ENCODE results near the gene LYAR. TPM values are rescaled to one million over a fixed set of nuclear protein-coding genes. Genes with fewer than 3 reads are reported as not detected.

The LYAR gene
- 4.7 TPM for total RNA-seq

GRCh38 chr4:4289941-4290850 is at the start of gene LYAR, which contains the start of gene ZBTB49:
TSS of gene LYAR (minus strand) at chr4:4290154. CDS start at chr4:4283742, 6,412 bp downstream.
TSS of gene ZBTB49 (plus strand) at chr4:4290251. CDS start at chr4:4299946, 9,695 bp downstream.
- Histone ChIP-seq H3K27me3 (no peaks in the 10 kb centered on the region), H3K4me3 (peak within 1 kb of the TSS; percentile 83 to 95), H3K9me3 (no peaks in the 10 kb centered on the region), H3K27ac (peak within 1 kb of the TSS; percentile 71 to 76), H3K36me3 (no peaks in the 10 kb centered on the region), H3K4me1 (peaks cover 7 to 11% of the 10 kb centered on the region in 2 donors)
- DNase-seq (ENCODE audit: low spot score in 2 of 2): peak; percentile 57 to 95
- intact Hi-C loops (cut with DNase I): loop anchor here (1.0 to 5.0 kb wide), 2 partner anchors 42 to 567 kb away; partner anchors contain the start of genes MSX1 and TMEM128
- no peak for TF ChIP-seq CTCF (IDR thresholded peaks at IDR 0.05)

- Histone ChIP-seq H3K27me3 (no peaks in the 10 kb centered on the region), H3K9me3 (no peaks in the 10 kb centered on the region), H3K4me3 (no peak overlapping the region), H3K27ac (no peak overlapping the region), H3K36me3 (no peaks in the 10 kb centered on the region), H3K4me1 (no peaks in the 10 kb centered on the region)
- TF ChIP-seq CTCF (IDR thresholded peaks at IDR 0.05): no peak
- intact Hi-C loops (cut with DNase I): loop anchor here (10.0 kb wide), 1 partner anchor 85 kb away; no protein-coding TSS in a partner anchor
- no peak for DNase-seq (ENCODE audit: low spot score in 2 of 2)
Measured at GRCh38 chr4:4339504-4340085, 49.6 kb upstream of the LYAR start.

GRCh38 chr4:4338210-4339001 is 48.5 kb upstream of the LYAR start:
- DNase-seq (ENCODE audit: low spot score in 2 of 2): no peak
- intact Hi-C loops (cut with DNase I): loop anchor here (10.0 kb wide), 1 partner anchor 84 kb away; no protein-coding TSS in a partner anchor
- Histone ChIP-seq H3K4me3 (no peak overlapping the region), H3K27ac (no peak overlapping the region), H3K9me3 (no peaks in the 10 kb centered on the region), H3K4me1 (no peaks in the 10 kb centered on the region), H3K27me3 (no peaks in the 10 kb centered on the region), H3K36me3 (no peaks in the 10 kb centered on the region)
- TF ChIP-seq CTCF (IDR thresholded peaks at IDR 0.05): no peak

- H3K36me3 ChIP-seq: no peaks in the 10 kb centered on the region
- H3K9me3 ChIP-seq: no peaks in the 10 kb centered on the region
- no peaks in the 10 kb centered on the region for H3K27me3 ChIP-seq
- DNase-seq (ENCODE audit: low spot score in 2 of 2): no peak
- H3K4me1 ChIP-seq: no peaks in the 10 kb centered on the region
- TF ChIP-seq CTCF (IDR thresholded peaks at IDR 0.05): peak; percentile 11 to 53 (median 40)
- no peak overlapping the region for H3K27ac ChIP-seq
- no peak overlapping the region for H3K4me3 ChIP-seq
- intact Hi-C loops (cut with DNase I): loop anchor here (10.0 kb wide), 1 partner anchor 80 kb away; no protein-coding TSS in a partner anchor
Measured at GRCh38 chr4:4334798-4335520, 45.0 kb upstream of the LYAR start.

Measured in ascending aorta (tissue), 2 donors.